WTC11 (cell line): ENCODE results near the gene RYR2.

ENCODE experiments used
- ATF1 ChIP-seq: sonication (generic); formaldehyde crosslinking; IDR thresholded peaks from 2 replicates; pipeline ENCODE4 v1.8.1; 2023; ENCODE audit warnings: mild to moderate bottlenecking, moderate library complexity, missing genetic modification reagents
- ESRRA ChIP-seq: sonication (generic); formaldehyde crosslinking; IDR thresholded peaks from 2 replicates; pipeline ENCODE4 v1.8.1; 2022; ENCODE audit warnings: mild to moderate bottlenecking, missing genetic modification reagents, borderline replicate concordance
- IRF2 ChIP-seq: sonication (generic); formaldehyde crosslinking; IDR thresholded peaks from 2 replicates; pipeline ENCODE4 v1.8.0; 2022; ENCODE audit warnings: low read depth, missing genetic modification reagents, borderline replicate concordance
- RELA ChIP-seq: sonication (generic); formaldehyde crosslinking; IDR thresholded peaks from 2 replicates; pipeline ENCODE4 v1.8.1; 2022; ENCODE audit warnings: missing genetic modification reagents, mild to moderate bottlenecking, borderline replicate concordance
- SP1 ChIP-seq: sonication (generic); formaldehyde crosslinking; conservative IDR thresholded peaks from 2 replicates; pipeline ENCODE4 v1.8.1; 2022; ENCODE audit warnings: missing genetic modification reagents
- TF ChIP-seq, protein P1 (sequence below): sonication (generic); formaldehyde crosslinking; IDR thresholded peaks from 2 replicates; pipeline ENCODE4 v1.8.1; 2023; ENCODE audit warnings: mild to moderate bottlenecking, moderate library complexity, missing genetic modification reagents
- TF ChIP-seq, protein P2 (sequence below): sonication (generic); formaldehyde crosslinking; IDR thresholded peaks from 2 replicates; pipeline ENCODE4 v1.8.0; 2022; ENCODE audit warnings: mild to moderate bottlenecking, missing genetic modification reagents
- TF ChIP-seq, protein P3 (sequence below): sonication (generic); formaldehyde crosslinking; IDR thresholded peaks from 2 replicates; pipeline ENCODE4 v1.8.1; 2022; ENCODE audit warnings: low read depth, missing genetic modification reagents, borderline replicate concordance
- TF ChIP-seq, protein P4 (sequence below): fragments of 200-600 bp; IDR thresholded peaks from 2 replicates; pipeline ENCODE4 v1.8.0; 2022; ENCODE audit warnings: antibody characterized with exemption
- TF ChIP-seq, protein P5 (sequence below): sonication (generic); formaldehyde crosslinking; IDR thresholded peaks from 2 replicates; pipeline ENCODE4 v1.8.1; 2023; ENCODE audit warnings: mild to moderate bottlenecking, missing genetic modification reagents
- TF ChIP-seq, protein P6 (sequence below): sonication (generic); formaldehyde crosslinking; IDR thresholded peaks from 2 replicates; pipeline ENCODE4 v1.8.0; 2023; ENCODE audit warnings: missing genetic modification reagents

DNA sequence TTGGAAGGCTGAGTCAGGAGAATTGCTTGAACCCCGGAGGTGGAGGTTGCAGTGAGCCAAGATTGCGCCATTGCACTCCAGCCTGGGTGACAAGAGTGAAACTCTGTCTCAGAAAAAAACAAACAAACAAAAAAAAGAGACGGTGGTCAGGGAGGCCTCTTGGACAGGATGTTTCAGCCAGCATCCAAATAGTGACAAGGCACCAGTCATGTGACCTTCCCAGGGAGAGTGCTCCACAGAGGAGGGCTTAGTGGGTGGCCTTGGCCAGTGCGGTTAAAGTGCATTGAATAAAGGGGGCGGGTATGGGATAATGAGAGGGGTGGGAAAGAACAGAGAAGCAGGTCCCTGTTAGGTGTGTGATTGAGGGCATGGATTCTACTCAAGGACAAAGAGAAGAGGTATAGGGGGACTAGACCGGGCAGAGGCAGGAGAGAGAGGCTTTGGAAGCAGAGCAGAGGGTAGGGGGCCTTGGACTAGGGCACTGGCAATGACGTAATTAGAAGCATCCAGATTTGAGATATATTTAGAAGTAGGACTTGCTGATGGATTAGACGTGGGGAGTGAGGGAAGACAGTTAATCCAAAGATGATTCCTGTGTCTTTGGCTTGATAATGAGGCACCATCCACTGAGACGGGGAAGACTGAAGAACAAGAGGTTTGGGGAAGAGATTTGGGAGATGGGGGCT is 12.0 kb upstream of the RYR2 start:
- TF ChIP-seq IRF2 (CRISPR knock-in tag): no peak
- TF ChIP-seq, protein P1, sequence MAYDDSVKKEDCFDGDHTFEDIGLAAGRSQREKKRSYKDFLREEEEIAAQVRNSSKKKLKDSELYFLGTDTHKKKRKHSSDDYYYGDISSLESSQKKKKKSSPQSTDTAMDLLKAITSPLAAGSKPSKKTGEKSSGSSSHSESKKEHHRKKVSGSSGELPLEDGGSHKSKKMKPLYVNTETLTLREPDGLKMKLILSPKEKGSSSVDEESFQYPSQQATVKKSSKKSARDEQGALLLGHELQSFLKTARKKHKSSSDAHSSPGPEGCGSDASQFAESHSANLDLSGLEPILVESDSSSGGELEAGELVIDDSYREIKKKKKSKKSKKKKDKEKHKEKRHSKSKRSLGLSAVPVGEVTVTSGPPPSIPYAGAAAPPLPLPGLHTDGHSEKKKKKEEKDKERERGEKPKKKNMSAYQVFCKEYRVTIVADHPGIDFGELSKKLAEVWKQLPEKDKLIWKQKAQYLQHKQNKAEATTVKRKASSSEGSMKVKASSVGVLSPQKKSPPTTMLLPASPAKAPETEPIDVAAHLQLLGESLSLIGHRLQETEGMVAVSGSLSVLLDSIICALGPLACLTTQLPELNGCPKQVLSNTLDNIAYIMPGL (CRISPR knock-in tag): no peak
- TF ChIP-seq ESRRA (CRISPR knock-in tag): no peak
- TF ChIP-seq, protein P2, sequence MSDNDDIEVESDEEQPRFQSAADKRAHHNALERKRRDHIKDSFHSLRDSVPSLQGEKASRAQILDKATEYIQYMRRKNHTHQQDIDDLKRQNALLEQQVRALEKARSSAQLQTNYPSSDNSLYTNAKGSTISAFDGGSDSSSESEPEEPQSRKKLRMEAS (CRISPR knock-in tag): no peak
- TF ChIP-seq, protein P3, sequence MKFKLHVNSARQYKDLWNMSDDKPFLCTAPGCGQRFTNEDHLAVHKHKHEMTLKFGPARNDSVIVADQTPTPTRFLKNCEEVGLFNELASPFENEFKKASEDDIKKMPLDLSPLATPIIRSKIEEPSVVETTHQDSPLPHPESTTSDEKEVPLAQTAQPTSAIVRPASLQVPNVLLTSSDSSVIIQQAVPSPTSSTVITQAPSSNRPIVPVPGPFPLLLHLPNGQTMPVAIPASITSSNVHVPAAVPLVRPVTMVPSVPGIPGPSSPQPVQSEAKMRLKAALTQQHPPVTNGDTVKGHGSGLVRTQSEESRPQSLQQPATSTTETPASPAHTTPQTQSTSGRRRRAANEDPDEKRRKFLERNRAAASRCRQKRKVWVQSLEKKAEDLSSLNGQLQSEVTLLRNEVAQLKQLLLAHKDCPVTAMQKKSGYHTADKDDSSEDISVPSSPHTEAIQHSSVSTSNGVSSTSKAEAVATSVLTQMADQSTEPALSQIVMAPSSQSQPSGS (CRISPR knock-in tag): no peak
- TF ChIP-seq, protein P4, sequence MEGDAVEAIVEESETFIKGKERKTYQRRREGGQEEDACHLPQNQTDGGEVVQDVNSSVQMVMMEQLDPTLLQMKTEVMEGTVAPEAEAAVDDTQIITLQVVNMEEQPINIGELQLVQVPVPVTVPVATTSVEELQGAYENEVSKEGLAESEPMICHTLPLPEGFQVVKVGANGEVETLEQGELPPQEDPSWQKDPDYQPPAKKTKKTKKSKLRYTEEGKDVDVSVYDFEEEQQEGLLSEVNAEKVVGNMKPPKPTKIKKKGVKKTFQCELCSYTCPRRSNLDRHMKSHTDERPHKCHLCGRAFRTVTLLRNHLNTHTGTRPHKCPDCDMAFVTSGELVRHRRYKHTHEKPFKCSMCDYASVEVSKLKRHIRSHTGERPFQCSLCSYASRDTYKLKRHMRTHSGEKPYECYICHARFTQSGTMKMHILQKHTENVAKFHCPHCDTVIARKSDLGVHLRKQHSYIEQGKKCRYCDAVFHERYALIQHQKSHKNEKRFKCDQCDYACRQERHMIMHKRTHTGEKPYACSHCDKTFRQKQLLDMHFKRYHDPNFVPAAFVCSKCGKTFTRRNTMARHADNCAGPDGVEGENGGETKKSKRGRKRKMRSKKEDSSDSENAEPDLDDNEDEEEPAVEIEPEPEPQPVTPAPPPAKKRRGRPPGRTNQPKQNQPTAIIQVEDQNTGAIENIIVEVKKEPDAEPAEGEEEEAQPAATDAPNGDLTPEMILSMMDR: no peak
- no peak for TF ChIP-seq ATF1 (CRISPR knock-in tag)
- TF ChIP-seq SP1 (CRISPR knock-in tag): no peak
- TF ChIP-seq, protein P5, sequence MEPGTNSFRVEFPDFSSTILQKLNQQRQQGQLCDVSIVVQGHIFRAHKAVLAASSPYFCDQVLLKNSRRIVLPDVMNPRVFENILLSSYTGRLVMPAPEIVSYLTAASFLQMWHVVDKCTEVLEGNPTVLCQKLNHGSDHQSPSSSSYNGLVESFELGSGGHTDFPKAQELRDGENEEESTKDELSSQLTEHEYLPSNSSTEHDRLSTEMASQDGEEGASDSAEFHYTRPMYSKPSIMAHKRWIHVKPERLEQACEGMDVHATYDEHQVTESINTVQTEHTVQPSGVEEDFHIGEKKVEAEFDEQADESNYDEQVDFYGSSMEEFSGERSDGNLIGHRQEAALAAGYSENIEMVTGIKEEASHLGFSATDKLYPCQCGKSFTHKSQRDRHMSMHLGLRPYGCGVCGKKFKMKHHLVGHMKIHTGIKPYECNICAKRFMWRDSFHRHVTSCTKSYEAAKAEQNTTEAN: no peak
- TF ChIP-seq, protein P6, sequence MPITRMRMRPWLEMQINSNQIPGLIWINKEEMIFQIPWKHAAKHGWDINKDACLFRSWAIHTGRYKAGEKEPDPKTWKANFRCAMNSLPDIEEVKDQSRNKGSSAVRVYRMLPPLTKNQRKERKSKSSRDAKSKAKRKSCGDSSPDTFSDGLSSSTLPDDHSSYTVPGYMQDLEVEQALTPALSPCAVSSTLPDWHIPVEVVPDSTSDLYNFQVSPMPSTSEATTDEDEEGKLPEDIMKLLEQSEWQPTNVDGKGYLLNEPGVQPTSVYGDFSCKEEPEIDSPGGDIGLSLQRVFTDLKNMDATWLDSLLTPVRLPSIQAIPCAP (CRISPR knock-in tag): no peak
- no peak for TF ChIP-seq RELA (CRISPR knock-in tag)
